ENCODE results near the gene RAMP1. TPM values are rescaled to one million over a fixed set of nuclear protein-coding genes. Genes with fewer than 3 reads are reported as not detected.

The RAMP1 gene
- total and polyA plus RNA-seq, 4 donors, result 3.1 to 129 (median 23.5) TPM

GRCh38 chr2:237874585-237875161 is 15.2 kb downstream of the RAMP1 start:
- Histone ChIP-seq H3K4me1 (ENCODE audit: control insufficient read depth in 4 of 4, insufficient read depth in 4 of 4, low read length in 3 of 4) (no peaks in the 10 kb centered on the region), H3K27ac (ENCODE audit: low read depth in 1 of 2, low read length in 2 of 2) (no peak overlapping the region), H3K4me3 (ENCODE audit: low read depth in 1 of 3, low read length in 3 of 3) (no peak overlapping the region), H3K9ac (ENCODE audit: low read depth in 1 of 2, low read length in 2 of 2) (no peak overlapping the region), H3K9me3 (ENCODE audit: control insufficient read depth in 4 of 4, low read length in 3 of 4) (no peaks in the 10 kb centered on the region), H3K36me3 (ENCODE audit: control insufficient read depth in 4 of 4, insufficient read depth in 3 of 4, low read depth in 1 of 4, low read length in 3 of 4) (no peaks in the 10 kb centered on the region), H3K27me3 (ENCODE audit: control insufficient read depth in 4 of 4, insufficient read depth in 4 of 4, low read length in 3 of 4) (no peaks in the 10 kb centered on the region)
- TF ChIP-seq GABPA (IDR thresholded peaks at IDR 0.05 in 1 of 2, conservative IDR thresholded peaks at IDR 0.05 in 1 of 2) (no peak), SP1 (IDR thresholded peaks at IDR 0.05) (no peak), JUND (IDR thresholded peaks at IDR 0.05) (no peak), EGR1 (IDR thresholded peaks at IDR 0.05; ENCODE audit: low read depth in 2 of 2) (no peak), TAF1 (conservative IDR thresholded peaks at IDR 0.05) (no peak), YY1 (IDR thresholded peaks at IDR 0.05) (no peak), ZBTB33 (IDR thresholded peaks at IDR 0.05) (no peak), RXRA (IDR thresholded peaks at IDR 0.05) (no peak)
- 90% methylated on average over 7 of the region's 7 CpGs for WGBS
- DNase-seq (ENCODE audit: low spot score), result no peak

GRCh38 chr2:237875256-237876060 is 16.0 kb downstream of the RAMP1 start:
- Histone ChIP-seq H3K4me3 (ENCODE audit: low read depth in 1 of 3, low read length in 3 of 3) (no peak overlapping the region), H3K4me1 (ENCODE audit: control insufficient read depth in 4 of 4, insufficient read depth in 4 of 4, low read length in 3 of 4) (no peaks in the 10 kb centered on the region), H3K27ac (ENCODE audit: low read depth in 1 of 2, low read length in 2 of 2) (no peak overlapping the region), H3K9ac (ENCODE audit: low read depth in 1 of 2, low read length in 2 of 2) (no peak overlapping the region), H3K9me3 (ENCODE audit: control insufficient read depth in 4 of 4, low read length in 3 of 4) (no peaks in the 10 kb centered on the region), H3K27me3 (ENCODE audit: control insufficient read depth in 4 of 4, insufficient read depth in 4 of 4, low read length in 3 of 4) (no peaks in the 10 kb centered on the region), H3K36me3 (ENCODE audit: control insufficient read depth in 4 of 4, insufficient read depth in 3 of 4, low read depth in 1 of 4, low read length in 3 of 4) (no peaks in the 10 kb centered on the region)
- DNase-seq (ENCODE audit: low spot score), result no peak
- WGBS, result 93% methylated on average over 16 of the region's 16 CpGs
- TF ChIP-seq EGR1 (IDR thresholded peaks at IDR 0.05; ENCODE audit: low read depth in 2 of 2) (no peak), TAF1 (conservative IDR thresholded peaks at IDR 0.05) (no peak), REST (IDR thresholded peaks at IDR 0.05) (no peak), HNF4A (conservative IDR thresholded peaks at IDR 0.05) (no peak), GABPA (IDR thresholded peaks at IDR 0.05 in 1 of 2, conservative IDR thresholded peaks at IDR 0.05 in 1 of 2) (no peak), HNF4G (IDR thresholded peaks at IDR 0.05) (no peak), CTCF (IDR thresholded peaks at IDR 0.05; ENCODE audit: low read depth, low read length, missing input control) (no peak), JUND (IDR thresholded peaks at IDR 0.05) (no peak), FOXA1 (IDR thresholded peaks at IDR 0.05) (no peak), FOXA2 (IDR thresholded peaks at IDR 0.05) (no peak), ATF3 (IDR thresholded peaks at IDR 0.05) (no peak), RAD21 (IDR thresholded peaks at IDR 0.05) (no peak), MAX (IDR thresholded peaks at IDR 0.05) (no peak), ZBTB33 (IDR thresholded peaks at IDR 0.05) (no peak), NR2F2 (IDR thresholded peaks at IDR 0.05) (no peak)

Data from liver (tissue), 9 donors.